Lower lobe of right lung (tissue), 2 donors: ENCODE data around the gene RBBP5. TPM values are rescaled to one million over a fixed set of nuclear protein-coding genes. Genes with fewer than 3 reads are reported as not detected.

Source experiments
- ATAC-seq, 2 donors: fragments of 200-7000 bp; cut with Tn5 transposase; one replicate each; pipeline ENCODE4 v1.9.1; 2020 to 2022; ENCODE audit warnings: mild to moderate bottlenecking in 2 of 2, moderate library complexity in 2 of 2
- DNase-seq: peaks from one replicate; pipeline ENCODE4 v3.0.0-alpha.2; 2020
- H3K27ac ChIP-seq: fragments of 200-600 bp; one replicate; pipeline ENCODE4 v1.8.0; 2022
- H3K27me3 ChIP-seq: fragments of 200-600 bp; one replicate; pipeline ENCODE4 v1.8.0; 2022; ENCODE audit warnings: low read depth
- H3K36me3 ChIP-seq: fragments of 200-600 bp; one replicate; pipeline ENCODE4 v1.8.0; 2022; ENCODE audit warnings: mild to moderate bottlenecking
- H3K4me1 ChIP-seq: fragments of 200-600 bp; one replicate; pipeline ENCODE4 v1.8.0; 2022
- H3K4me3 ChIP-seq: fragments of 200-600 bp; one replicate; pipeline ENCODE4 v1.8.0; 2022; ENCODE audit warnings: mild to moderate bottlenecking
- H3K9me3 ChIP-seq: fragments of 200-600 bp; one replicate; pipeline ENCODE4 v1.8.0; 2022
- intact Hi-C: fragments of 100-400 bp; cut with DNase I; formaldehyde crosslinking; loops from one replicate; pipeline ENCODE4 v1.11.0; 2022
- total RNA-seq: library from RNA; stranded (reverse); fragmentation: NEBNext Ultra II Directional; extraction: Animal tissue kit (Norgen Biotek cat#: 25700); gene quantifications from one replicate; pipeline ENCODE4 v1.2.1, GENCODE V29; 2021
- TF ChIP-seq, protein P1 (sequence below): fragments of 200-600 bp; IDR thresholded peaks from one replicate; pipeline ENCODE4 v1.8.0; 2022; ENCODE audit warnings: antibody characterized with exemption, mild to moderate bottlenecking
- donor health status: DM: no; HTN: yes; CAD: no; lungs with severe emphysema.

RBBP5 gene
- total RNA-seq, 1 donor from 2014 or later: 17.9 TPM

DNA sequence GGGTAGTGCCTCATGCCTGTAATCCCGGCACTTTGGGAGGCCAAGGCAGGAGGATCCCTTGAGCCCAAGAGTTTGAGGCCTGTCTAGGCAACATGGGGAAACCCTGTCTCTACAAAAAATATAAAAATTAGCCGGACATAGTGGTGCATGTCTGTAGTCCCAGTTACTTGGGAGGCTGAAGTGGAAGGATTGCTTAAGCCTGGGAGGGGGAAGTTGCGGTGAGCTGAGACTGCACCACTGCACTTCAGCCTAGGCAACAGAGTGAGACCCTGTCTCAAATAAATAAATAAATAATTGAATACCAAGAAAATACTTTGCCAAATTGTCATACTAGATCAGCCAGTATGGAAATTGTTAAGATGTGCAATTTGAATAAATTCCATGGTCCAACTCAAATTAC, 5.9 kb upstream of the RBBP5 start:
- ATAC-seq (no peak), DNase-seq (peak; percentile 49)
- TF ChIP-seq, protein P1, sequence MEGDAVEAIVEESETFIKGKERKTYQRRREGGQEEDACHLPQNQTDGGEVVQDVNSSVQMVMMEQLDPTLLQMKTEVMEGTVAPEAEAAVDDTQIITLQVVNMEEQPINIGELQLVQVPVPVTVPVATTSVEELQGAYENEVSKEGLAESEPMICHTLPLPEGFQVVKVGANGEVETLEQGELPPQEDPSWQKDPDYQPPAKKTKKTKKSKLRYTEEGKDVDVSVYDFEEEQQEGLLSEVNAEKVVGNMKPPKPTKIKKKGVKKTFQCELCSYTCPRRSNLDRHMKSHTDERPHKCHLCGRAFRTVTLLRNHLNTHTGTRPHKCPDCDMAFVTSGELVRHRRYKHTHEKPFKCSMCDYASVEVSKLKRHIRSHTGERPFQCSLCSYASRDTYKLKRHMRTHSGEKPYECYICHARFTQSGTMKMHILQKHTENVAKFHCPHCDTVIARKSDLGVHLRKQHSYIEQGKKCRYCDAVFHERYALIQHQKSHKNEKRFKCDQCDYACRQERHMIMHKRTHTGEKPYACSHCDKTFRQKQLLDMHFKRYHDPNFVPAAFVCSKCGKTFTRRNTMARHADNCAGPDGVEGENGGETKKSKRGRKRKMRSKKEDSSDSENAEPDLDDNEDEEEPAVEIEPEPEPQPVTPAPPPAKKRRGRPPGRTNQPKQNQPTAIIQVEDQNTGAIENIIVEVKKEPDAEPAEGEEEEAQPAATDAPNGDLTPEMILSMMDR: no peak
- Histone ChIP-seq H3K9me3 (no peaks in the 10 kb centered on the region), H3K4me1 (peaks cover 5% of the 10 kb centered on the region), H3K4me3 (no peak overlapping the region), H3K36me3 (no peaks in the 10 kb centered on the region), H3K27ac (no peak overlapping the region), H3K27me3 (no peaks in the 10 kb centered on the region)
- intact Hi-C loops: loop anchor here (10.0 kb wide), 1 partner anchor 127 kb away; no protein-coding TSS in a partner anchor

DNA sequence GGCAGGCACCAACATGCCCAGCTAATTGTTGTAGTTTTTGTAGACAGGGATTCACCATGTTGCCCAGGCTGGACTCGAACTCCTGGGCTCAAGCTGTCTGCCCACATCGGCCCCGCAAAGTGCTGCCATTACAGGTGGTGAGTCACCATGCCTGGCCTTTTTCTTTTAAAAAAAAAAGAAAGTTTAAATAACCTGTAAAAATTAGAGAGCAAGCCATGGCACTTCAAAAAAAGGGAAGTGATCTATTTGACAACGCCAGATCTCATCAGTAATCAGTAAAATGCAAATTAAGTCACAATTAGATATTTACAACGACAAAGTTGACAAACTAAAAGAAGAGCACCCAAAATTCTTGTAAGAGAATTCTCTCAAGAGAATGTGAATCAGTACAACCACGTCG, 2.9 kb upstream of the RBBP5 start:
- no peak overlapping the region for H3K4me3 ChIP-seq
- peaks cover 22% of the 10 kb centered on the region for H3K4me1 ChIP-seq
- no peak overlapping the region for H3K27ac ChIP-seq
- H3K27me3 ChIP-seq: no peaks in the 10 kb centered on the region
- TF ChIP-seq, protein P1: no peak
- no peak for ATAC-seq
- H3K9me3 ChIP-seq: no peaks in the 10 kb centered on the region
- no peak for DNase-seq
- intact Hi-C loops: loop anchor here (10.0 kb wide), 1 partner anchor 130 kb away; no protein-coding TSS in a partner anchor
- H3K36me3 ChIP-seq: no peaks in the 10 kb centered on the region

DNA sequence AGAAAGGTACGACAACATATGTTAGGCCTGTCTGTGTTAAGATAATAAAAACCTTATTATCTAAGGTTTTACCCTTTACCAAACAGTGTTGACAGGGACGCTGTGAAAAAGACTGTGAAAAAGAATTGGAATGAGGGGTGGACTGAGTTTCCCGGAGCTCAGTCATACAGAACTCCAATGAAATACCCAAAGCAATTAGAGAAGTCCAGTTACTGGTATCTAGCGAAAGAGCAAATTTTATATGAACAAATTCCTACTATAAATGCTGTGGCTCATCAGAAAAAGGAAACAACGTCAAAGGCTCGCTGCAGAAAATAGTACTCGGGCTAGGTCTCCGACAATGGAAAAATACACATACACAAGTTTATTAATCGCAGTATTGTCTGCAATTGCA, 708 bp upstream of the RBBP5 start:
- DNase-seq (no peak), ATAC-seq (peak in 1 of 2 donors; percentile 9)
- no peaks in the 10 kb centered on the region for H3K27me3 ChIP-seq
- TF ChIP-seq, protein P1: no peak
- intact Hi-C loops: loop anchor here (10.0 kb wide), 1 partner anchor 132 kb away; no protein-coding TSS in a partner anchor
- peak overlapping the region; percentile 92 for H3K4me3 ChIP-seq
- H3K36me3 ChIP-seq: peaks cover 17% of the 10 kb centered on the region
- H3K9me3 ChIP-seq: no peaks in the 10 kb centered on the region
- peak overlapping the region; percentile 95 for H3K27ac ChIP-seq
- H3K4me1 ChIP-seq: peaks cover 27% of the 10 kb centered on the region

DNA sequence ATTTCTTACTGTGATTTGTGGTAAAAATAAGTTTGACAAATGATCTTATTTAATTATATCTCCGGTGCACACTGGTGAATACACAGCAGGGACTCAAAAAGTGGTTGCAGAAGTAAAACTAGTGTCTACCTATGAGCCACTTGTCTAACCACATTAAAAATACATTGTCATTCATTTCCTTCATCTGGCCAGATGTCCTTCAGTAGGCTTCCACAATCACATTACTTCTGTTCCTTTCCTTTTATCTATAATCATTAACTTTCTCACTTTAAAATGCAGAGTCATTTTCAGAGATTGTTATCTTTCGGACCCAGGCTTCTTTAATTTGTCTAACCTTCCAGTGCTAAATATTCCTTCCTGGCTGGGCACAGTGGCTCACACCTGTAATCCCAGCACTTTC, 3.0 kb downstream of the RBBP5 start:
- DNase-seq: no peak
- Histone ChIP-seq H3K36me3 (peaks cover 53% of the 10 kb centered on the region), H3K27ac (no peak overlapping the region), H3K9me3 (no peaks in the 10 kb centered on the region), H3K4me3 (no peak overlapping the region), H3K27me3 (no peaks in the 10 kb centered on the region), H3K4me1 (peaks cover 27% of the 10 kb centered on the region)
- TF ChIP-seq, protein P1: no peak
- no peak for ATAC-seq
- intact Hi-C loops: no loop called here

DNA sequence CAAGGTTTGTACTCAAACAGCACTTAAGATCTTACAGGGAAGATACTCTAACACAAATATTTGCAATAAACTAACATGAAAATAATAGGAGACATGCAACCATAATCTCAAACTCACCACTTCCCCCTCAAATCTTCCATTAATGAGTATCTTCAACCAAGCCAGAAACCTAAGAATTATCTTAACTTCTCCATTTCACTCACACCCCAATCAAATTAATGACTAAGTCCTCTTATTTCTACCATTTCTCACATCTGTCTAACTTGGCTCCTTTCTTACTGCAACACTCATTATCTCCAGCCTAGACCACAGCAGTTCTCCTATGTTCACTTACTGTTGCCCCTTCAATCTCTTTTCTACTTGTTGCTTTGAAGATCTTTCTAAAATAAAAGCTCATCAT, 10.4 kb downstream of the RBBP5 start:
- intact Hi-C loops: no loop called here
- TF ChIP-seq, protein P1: no peak
- DNase-seq: no peak
- no peaks in the 10 kb centered on the region for H3K9me3 ChIP-seq
- H3K36me3 ChIP-seq: peaks cover 92% of the 10 kb centered on the region
- no peak overlapping the region for H3K4me3 ChIP-seq
- no peak overlapping the region for H3K27ac ChIP-seq
- H3K27me3 ChIP-seq: no peaks in the 10 kb centered on the region
- no peak for ATAC-seq
- no peaks in the 10 kb centered on the region for H3K4me1 ChIP-seq

DNA sequence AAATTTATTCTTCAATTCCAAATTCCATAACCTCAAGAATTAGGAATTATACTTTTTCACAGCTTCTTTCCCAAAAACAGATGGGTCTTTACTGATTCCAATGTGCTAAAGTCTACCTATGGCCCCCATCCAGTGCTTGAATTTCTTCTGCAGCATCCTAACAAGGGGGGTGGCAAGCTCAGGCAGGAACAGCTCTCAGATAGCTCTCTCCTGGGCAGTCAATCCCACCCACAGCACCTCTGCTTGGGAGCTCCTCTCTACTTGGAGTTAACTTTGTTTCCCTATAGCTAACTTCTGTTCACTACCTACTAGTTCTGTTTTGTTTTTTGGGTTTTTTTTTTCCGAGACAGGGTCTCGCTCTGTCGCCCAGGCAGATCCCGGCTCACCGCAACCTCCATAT, 12.1 kb downstream of the RBBP5 start:
- ATAC-seq: no peak
- H3K36me3 ChIP-seq: peaks cover 90% of the 10 kb centered on the region
- DNase-seq: no peak
- H3K9me3 ChIP-seq: no peaks in the 10 kb centered on the region
- TF ChIP-seq, protein P1: no peak
- no peaks in the 10 kb centered on the region for H3K27me3 ChIP-seq
- no peak overlapping the region for H3K27ac ChIP-seq
- H3K4me3 ChIP-seq: no peak overlapping the region
- intact Hi-C loops: no loop called here
- no peaks in the 10 kb centered on the region for H3K4me1 ChIP-seq
